Nephron (organoid): Measurements from ENCODE around the gene TMEM179.

Experiments
- H3K27ac Mint-ChIP-seq, 3 experiments: 2 replicates each; pipeline ENCODE4 v1.8.0; 2020; ENCODE audit warnings: mixed read lengths in 3 of 3, mild to moderate bottlenecking in 2 of 3, moderate library complexity in 1 of 3
- H3K27me3 Mint-ChIP-seq: 2 replicates; pipeline ENCODE4 v1.8.0; 2021; ENCODE audit warnings: low read depth, mild to moderate bottlenecking, moderate library complexity, mixed read lengths
- H3K36me3 Mint-ChIP-seq: 2 replicates; pipeline ENCODE4 v1.8.0; 2020; ENCODE audit warnings: low read depth, mixed read lengths
- H3K4me1 Mint-ChIP-seq: 2 replicates; pipeline ENCODE4 v1.8.0; 2020; ENCODE audit warnings: mixed read lengths
- H3K4me3 Mint-ChIP-seq, 3 experiments: 2 replicates each; pipeline ENCODE4 v1.8.0; 2020; ENCODE audit warnings: mild to moderate bottlenecking in 3 of 3, mixed read lengths in 3 of 3, moderate library complexity in 2 of 3
- H3K9me3 Mint-ChIP-seq: 2 replicates; pipeline ENCODE4 v1.8.0; 2020; ENCODE audit warnings: mixed read lengths
- TF ChIP-seq, protein P1 (sequence below), 3 experiments: fragments of 200-600 bp; sonication (generic); IDR thresholded peaks; one replicate each; pipeline ENCODE4 v1.5.0; 2021; ENCODE audit warnings: antibody characterized with exemption in 3 of 3; ENCODE audit not compliant: unreplicated experiment in 3 of 3

The TMEM179 gene

DNA sequence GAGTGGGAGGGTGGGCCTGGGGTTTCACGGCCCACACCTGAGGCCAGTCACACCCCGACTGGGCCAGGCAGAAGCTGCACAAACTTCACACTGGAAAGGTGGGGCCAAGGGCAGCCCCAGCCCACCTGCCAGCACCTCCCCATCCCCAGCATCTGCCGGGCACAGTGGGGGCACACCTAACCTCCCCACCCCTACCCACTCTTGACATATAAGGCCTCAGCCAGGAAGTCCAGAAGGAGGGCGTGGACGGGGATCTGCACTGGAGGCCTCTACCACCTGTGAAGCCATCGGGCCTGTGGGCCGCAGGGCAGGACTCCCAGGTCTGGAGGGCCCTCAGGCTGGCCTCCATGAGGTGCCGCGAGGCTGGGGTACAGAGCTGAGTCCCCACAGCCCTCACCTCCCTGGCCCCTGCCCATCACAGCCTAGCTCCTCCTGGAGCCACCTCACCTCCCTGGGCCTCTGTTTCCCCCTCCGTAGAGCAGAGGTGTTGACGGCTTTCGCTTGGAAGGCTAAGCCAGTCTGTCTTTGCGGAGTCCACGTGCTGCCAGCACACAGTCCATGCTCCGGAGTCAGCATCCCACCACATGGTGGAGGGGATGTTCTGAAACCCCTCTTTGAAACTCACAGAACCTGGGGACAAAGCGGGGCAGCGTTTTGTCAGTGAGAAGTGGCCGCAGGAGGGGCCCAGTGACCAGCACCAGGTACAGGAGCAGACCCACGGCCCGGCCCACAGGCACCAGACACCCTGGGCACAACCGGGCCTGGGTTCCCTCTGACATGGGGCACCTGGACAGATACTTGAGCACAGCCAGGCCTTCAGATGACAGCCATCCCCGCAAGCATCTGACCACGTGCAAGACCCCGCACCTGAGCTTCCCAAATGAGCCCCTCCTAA, 46.7 kb upstream of the TMEM179 start:
- Mint-ChIP-seq H3K27me3 (peaks cover 4% of the 10 kb centered on the region), H3K4me3 (no peak overlapping the region), H3K36me3 (peaks cover 12% of the 10 kb centered on the region), H3K27ac (no peak overlapping the region), H3K9me3 (peaks cover 16% of the 10 kb centered on the region), H3K4me1 (peaks cover 15% of the 10 kb centered on the region)
- TF ChIP-seq, protein P1, sequence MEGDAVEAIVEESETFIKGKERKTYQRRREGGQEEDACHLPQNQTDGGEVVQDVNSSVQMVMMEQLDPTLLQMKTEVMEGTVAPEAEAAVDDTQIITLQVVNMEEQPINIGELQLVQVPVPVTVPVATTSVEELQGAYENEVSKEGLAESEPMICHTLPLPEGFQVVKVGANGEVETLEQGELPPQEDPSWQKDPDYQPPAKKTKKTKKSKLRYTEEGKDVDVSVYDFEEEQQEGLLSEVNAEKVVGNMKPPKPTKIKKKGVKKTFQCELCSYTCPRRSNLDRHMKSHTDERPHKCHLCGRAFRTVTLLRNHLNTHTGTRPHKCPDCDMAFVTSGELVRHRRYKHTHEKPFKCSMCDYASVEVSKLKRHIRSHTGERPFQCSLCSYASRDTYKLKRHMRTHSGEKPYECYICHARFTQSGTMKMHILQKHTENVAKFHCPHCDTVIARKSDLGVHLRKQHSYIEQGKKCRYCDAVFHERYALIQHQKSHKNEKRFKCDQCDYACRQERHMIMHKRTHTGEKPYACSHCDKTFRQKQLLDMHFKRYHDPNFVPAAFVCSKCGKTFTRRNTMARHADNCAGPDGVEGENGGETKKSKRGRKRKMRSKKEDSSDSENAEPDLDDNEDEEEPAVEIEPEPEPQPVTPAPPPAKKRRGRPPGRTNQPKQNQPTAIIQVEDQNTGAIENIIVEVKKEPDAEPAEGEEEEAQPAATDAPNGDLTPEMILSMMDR (IDR thresholded peaks at IDR 0.05; ENCODE audit: unreplicated experiment in 3 of 3), result no peak

DNA sequence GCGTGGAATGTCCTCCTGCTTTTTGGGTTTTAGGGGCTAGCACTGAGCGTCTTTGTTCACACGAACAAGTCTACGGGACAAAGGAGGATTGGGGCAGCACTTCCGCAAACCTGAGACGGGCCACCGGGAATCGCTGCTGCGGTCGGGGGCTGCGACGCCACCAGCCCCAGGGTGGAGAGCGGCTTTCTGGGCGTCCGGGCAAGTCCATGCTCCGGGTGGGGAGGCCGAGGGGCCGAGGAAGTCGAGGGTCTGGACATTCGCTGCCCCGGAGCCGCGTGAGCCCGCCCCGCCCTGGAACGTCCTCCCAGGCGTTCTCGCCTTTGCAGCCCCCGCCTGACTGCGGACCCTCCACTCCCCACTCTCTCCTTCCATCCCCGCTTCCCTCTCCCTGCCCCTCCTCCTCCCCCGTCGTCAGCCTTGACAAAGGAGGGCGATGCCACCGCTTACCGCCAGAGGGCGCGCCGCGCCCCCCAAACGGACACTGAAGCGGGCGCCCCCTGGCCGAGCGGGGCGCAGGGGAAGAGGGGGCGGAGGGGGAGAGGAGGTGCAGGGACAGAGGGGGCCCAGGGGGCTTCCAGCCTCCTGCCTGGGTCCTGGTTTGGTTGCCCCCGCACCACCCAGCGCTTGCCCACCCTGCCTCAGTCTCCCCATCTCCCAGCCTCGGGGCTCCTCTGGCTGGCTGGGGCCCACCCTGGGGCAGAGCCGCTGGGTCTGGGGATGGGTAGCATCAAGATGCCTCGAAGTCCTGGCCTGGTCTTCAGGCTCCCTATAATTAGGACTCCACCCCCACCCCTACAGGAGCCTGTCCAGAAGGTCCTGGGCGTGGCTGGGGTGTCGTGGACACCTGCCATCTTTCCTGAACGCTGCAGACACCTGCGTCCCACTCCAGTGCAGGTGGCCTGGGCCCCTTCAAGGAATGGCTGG, 45.7 kb upstream of the TMEM179 start:
- peaks cover 16% of the 10 kb centered on the region for H3K9me3 Mint-ChIP-seq
- H3K4me3 Mint-ChIP-seq, result peak overlapping the region; percentile 80 to 85 (median 83)
- TF ChIP-seq, protein P1 (IDR thresholded peaks at IDR 0.05; ENCODE audit: unreplicated experiment in 3 of 3), result peak; percentile 99
- H3K4me1 Mint-ChIP-seq, result peaks cover 7% of the 10 kb centered on the region
- peak overlapping the region in 1 of 3 experiments; percentile 27 for H3K27ac Mint-ChIP-seq
- H3K36me3 Mint-ChIP-seq, result peaks cover 12% of the 10 kb centered on the region
- H3K27me3 Mint-ChIP-seq, result peaks cover 4% of the 10 kb centered on the region

DNA sequence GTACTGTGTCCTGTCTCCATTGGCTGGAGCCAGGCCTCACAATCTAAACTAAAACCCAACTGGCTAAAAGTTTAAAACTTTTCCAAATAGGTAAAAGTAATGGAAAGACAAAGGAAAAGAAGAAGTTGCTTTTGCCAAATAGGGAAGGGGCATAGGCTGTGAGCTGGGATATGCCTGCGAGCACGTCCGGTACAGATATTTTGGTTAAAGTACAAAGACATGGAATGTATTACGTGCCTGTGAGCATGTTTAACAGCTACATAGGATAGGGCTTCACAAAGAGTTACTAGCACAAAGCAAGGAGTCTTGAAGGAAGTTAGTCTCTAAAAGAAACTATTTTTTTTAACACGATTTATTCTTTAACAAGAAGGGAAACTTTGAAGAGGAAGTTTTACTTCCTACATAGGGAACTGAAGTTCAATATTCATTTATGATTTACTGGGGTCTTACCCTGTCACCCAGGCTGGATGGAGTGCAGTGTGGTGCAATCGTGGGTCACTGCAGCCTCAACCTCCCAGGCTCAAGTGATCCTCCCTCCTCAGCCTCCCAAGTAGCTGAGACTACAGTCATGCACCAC, 43.0 kb upstream of the TMEM179 start:
- H3K27ac Mint-ChIP-seq, result no peak overlapping the region
- H3K36me3 Mint-ChIP-seq, result peaks cover 2% of the 10 kb centered on the region
- H3K27me3 Mint-ChIP-seq, result peaks cover 6% of the 10 kb centered on the region
- H3K4me3 Mint-ChIP-seq, result peak overlapping the region in 1 of 3 experiments; percentile 44
- H3K9me3 Mint-ChIP-seq, result peaks cover 12% of the 10 kb centered on the region
- peaks cover 7% of the 10 kb centered on the region for H3K4me1 Mint-ChIP-seq
- TF ChIP-seq, protein P1 (IDR thresholded peaks at IDR 0.05; ENCODE audit: unreplicated experiment in 3 of 3), result no peak

DNA sequence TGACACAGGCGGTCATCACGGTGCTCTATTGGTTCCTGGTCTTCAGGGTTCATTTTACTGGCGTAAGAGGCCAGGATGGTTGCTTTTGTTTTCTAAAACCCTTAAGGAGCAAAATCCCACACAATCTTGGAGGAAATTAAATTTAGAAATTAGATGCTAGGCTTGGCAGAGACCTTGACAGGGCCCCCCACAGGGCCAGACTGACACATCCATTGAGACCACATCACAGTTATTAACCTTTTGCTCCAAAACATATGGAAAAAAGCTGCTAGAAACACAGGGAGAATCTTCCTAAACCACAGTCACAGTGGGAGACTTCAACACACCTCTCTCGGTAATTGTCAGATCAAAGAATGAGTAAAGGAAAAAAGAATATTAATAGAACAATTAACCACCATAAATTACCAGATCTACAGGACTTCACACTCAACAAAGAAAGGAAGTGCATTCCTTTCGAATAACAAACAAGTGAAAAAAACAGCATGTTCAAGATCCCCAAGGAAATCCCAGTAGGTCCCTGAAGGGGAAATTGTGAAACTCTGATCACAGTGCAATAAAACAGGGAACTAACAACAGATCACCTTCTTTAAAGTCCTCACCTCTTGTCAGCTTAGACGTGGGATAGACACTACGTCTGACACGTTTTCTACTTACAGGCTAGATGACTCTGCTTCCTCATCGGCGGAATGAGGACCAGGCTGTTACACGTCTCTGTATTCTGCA, 40.2 kb upstream of the TMEM179 start:
- peaks cover 5% of the 10 kb centered on the region for H3K4me1 Mint-ChIP-seq
- no peaks in the 10 kb centered on the region for H3K36me3 Mint-ChIP-seq
- no peak overlapping the region for H3K4me3 Mint-ChIP-seq
- H3K27ac Mint-ChIP-seq, result no peak overlapping the region
- H3K27me3 Mint-ChIP-seq, result peaks cover 8% of the 10 kb centered on the region
- peaks cover 8% of the 10 kb centered on the region for H3K9me3 Mint-ChIP-seq
- TF ChIP-seq, protein P1 (IDR thresholded peaks at IDR 0.05; ENCODE audit: unreplicated experiment in 3 of 3), result no peak

DNA sequence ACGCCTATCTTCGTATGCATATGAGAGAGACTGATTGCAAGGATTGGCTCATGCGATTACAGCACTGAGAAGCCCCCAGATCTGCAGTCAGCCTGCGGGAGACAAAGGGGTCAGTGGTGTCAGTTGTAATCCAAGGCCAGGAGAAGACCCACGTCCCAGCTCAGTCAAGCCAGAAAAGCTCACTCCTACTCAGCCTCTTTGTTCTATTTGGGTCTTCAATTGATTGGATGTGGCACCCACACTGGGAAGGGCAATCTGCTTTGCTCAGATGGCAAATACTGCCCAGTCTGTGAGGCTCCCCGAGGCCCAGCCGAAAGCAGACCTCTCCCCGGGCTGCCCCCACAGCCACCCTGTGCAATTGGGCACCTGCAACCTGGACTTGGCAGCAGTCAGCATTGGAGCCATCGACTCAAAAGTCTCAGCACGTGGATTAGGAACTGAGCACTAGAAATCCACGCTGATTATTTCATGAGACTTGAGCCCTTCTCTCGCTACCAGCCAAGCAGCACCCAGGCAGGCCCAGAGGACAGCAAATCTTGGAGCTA, 39.6 kb upstream of the TMEM179 start:
- peaks cover 8% of the 10 kb centered on the region for H3K9me3 Mint-ChIP-seq

More for the DNA sequence above, 39.6 kb upstream of the TMEM179 start:
- Mint-ChIP-seq H3K27ac (no peak overlapping the region), H3K4me3 (no peak overlapping the region), H3K36me3 (no peaks in the 10 kb centered on the region), H3K27me3 (peaks cover 11% of the 10 kb centered on the region), H3K4me1 (no peaks in the 10 kb centered on the region)
- TF ChIP-seq, protein P1 (IDR thresholded peaks at IDR 0.05; ENCODE audit: unreplicated experiment in 3 of 3), result no peak
